Mesodermal cell (in vitro differentiated cells): ENCODE results near the gene DRD4.
"Not testable (repeated sequence)": the region's sequence is repeated elsewhere in the genome, so short reads cannot be mapped to it uniquely, and the experiment has no call there.

Experiments
- H3K27ac ChIP-seq: 2 replicates; pipeline ENCODE4 v1.7.0; 2013; ENCODE audit warnings: mild to moderate bottlenecking, low read depth, low read length, moderate library complexity; ENCODE audit not compliant: severe bottlenecking
- H3K36me3 ChIP-seq: 2 replicates; pipeline ENCODE4 v1.7.1; 2013; ENCODE audit warnings: mild to moderate bottlenecking, low read length, moderate library complexity; ENCODE audit not compliant: control insufficient read depth, insufficient read depth
- H3K4me1 ChIP-seq: one replicate; pipeline ENCODE4 v1.7.1; 2013; ENCODE audit warnings: mild to moderate bottlenecking, low read length; ENCODE audit not compliant: insufficient read depth, control insufficient read depth, poor library complexity, severe bottlenecking
- H3K4me3 ChIP-seq: 2 replicates; pipeline ENCODE4 v1.7.0; 2013; ENCODE audit warnings: low read length, control low read depth, mild to moderate bottlenecking; ENCODE audit not compliant: insufficient read depth, poor library complexity, severe bottlenecking; ENCODE audit errors: extremely low read depth
- H3K9me3 ChIP-seq: 2 replicates; pipeline ENCODE4 v1.7.1; 2013; ENCODE audit warnings: mild to moderate bottlenecking, low read length, moderate library complexity; ENCODE audit not compliant: control insufficient read depth
- WGBS, 2 experiments: methylation state at CpG; one replicate each; pipeline ENCODE4 v1.1.5; 2013; ENCODE audit warnings: missing lambda C conversion rate in 2 of 2; ENCODE audit not compliant: insufficient coverage in 2 of 2; 5-methylcytosine and 5-hydroxymethylcytosine counted together

The DRD4 gene

DNA sequence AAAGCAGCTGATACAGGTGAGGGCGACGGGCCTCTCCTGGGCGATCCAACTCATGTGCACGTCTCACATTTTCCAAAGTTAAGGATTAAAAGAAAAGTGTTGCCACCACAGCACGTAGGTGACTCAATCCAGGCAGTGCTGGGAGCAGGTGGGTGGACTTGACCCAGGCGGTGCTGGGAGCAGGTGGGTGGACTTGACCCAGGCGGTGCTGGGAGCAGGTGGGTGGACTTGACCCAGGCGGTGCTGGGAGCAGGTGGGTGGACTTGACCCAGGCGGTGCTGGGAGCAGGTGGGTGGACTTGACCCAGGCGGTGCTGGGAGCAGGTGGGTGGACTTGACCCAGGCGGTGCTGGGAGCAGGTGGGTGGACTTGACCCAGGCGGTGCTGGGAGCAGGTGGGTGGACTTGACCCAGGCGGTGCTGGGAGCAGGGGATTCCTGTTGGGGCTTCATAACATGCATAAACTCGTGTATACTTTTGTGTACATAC is 10.6 kb downstream of the DRD4 start:
- peaks cover 70% of the 10 kb centered on the region for H3K36me3 ChIP-seq
- not testable (repeated sequence) for H3K4me3 ChIP-seq, H3K9me3 ChIP-seq, H3K27ac ChIP-seq, H3K4me1 ChIP-seq
- 98 to 100% methylated on average over 5 of the region's 14 CpGs for WGBS, 2 experiments

DNA sequence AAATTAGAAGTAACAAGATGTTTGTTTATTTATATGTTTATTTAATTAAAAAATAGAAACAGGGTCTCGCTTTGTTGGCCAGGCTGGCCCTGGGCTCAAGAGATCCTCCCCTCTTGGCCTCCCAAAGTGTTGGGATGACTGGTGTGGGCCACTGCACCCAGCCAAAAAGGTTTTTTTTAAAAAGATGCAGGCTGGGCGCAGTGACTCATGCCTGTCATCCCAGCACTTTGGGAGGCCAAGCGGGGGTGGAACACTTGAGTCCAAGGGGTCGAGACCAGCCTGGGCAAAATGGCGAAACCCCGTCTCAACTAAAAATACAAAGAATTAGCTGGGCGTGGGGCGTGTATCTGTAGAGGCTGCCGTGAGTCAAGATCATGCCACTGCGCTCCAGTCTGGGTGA is 13.4 kb downstream of the DRD4 start:
- Histone ChIP-seq H3K9me3 (no peaks in the 10 kb centered on the region), H3K4me3 (no peak overlapping the region), H3K4me1 (peaks cover 3% of the 10 kb centered on the region), H3K36me3 (peaks cover 76% of the 10 kb centered on the region), H3K27ac (no peak overlapping the region)
- WGBS, 2 experiments: 96% methylated on average over 9 to 10 of the region's 10 CpGs

DNA sequence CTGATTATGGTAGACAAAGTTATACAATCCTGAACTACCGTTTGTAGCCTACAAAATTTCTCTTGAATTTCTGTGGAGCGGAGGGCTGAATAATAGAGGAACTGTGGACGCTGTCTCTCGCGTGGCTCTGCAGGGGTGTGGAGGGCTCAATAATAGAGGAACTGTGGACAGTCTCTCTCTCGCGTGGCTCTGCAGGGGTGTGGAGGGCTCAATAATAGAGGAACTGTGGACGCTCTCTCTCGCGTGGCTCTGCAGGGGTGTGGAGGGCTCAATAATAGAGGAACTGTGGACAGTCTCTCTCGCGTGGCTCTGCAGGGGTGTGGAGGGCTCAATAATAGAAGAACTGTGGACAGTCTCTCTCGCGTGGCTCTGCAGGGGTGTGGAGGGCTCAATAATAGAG is 16.1 kb downstream of the DRD4 start:
- H3K36me3 ChIP-seq: peaks cover 76% of the 10 kb centered on the region
- H3K4me3 ChIP-seq, H3K4me1 ChIP-seq, H3K27ac ChIP-seq, H3K9me3 ChIP-seq: not testable (repeated sequence)
- 98 to 100% methylated on average over 12 to 14 of the region's 14 CpGs for WGBS, 2 experiments

DNA sequence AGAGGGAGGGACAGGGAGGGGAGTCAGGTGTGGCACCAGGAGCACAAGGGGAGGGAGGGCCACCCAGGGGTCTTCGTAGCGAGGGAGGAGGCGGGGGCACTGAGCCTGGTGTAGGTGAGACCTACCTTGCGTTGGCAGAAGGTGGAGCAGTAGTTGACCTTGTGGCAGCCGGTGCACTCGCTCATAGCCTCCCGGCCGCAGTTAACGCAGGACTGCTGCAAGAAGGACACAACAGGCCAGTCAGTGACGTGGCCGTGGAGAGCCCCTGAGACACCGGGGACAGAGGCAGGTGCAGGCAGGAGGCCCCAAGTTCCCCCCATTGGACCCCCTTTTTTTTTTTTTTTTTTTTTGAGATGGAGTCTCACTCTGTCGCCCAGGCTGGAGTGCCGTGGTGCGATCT is 16.8 kb downstream of the DRD4 start:
- Histone ChIP-seq H3K27ac (no peak overlapping the region), H3K36me3 (peaks cover 75% of the 10 kb centered on the region), H3K9me3 (no peaks in the 10 kb centered on the region), H3K4me1 (peaks cover 3% of the 10 kb centered on the region), H3K4me3 (no peak overlapping the region)
- 92 to 100% methylated on average over 9 to 13 of the region's 15 CpGs for WGBS, 2 experiments

DNA sequence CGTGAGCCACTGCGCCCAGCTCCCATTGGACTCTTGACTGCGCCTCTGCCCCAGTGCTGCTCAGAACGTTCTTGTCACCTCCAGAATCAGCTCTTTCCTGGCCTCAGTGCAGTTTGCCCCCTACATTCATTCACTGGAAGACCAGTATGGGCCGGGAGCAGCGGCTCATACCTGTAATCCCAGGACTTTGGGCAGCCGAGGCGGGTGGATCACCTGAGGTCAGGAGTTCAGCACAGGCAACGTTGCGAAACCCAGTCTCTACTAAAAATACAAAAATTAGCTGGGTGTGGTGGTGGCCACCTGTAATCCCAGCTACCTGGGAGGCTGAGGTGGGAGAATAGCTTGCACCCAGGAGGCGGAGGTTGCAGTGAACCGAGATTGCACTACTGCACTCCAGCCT is 17.4 kb downstream of the DRD4 start:
- H3K36me3 ChIP-seq: peaks cover 75% of the 10 kb centered on the region
- H3K27ac ChIP-seq, H3K4me1 ChIP-seq, H3K4me3 ChIP-seq, H3K9me3 ChIP-seq: not testable (repeated sequence)
- 92 to 95% methylated on average over 9 to 12 of the region's 12 CpGs for WGBS, 2 experiments

DNA sequence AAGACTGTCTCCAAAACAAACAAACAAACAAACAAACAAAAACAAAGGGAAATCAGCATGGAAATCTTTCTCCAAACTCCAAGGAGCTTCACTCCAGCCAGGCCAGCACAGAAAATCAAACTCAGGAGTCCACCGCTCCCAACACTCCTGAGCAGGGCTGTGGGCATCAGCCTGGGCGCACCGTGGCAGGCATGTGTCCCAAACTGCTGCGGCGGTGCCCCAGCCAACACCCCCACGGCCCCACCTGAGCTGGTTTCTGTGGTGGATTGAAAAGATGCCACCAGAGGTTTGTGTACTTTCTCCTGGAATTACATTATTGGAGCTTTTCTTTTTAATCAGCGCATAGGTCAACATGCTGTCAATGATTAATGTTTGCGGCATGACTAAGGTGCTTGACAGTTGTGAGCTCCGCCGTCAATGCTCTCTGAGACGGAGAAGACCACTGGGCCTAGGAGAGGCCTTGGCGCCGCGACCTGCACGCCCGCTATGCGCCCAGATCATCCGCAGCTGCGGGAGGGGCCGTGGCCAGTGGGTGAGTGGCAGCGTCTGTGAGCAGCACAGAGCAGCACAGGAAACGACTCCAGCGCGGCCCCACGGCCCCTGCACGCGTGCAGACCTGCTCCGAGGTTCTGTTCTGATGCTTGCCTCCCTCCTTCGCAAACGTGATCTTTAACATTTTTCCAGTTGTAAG is 18.1 kb downstream of the DRD4 start:
- peaks cover 75% of the 10 kb centered on the region for H3K36me3 ChIP-seq
- H3K4me3 ChIP-seq: no peak overlapping the region
- peaks cover 3% of the 10 kb centered on the region for H3K4me1 ChIP-seq
- H3K9me3 ChIP-seq: no peaks in the 10 kb centered on the region
- 95 to 96% methylated on average over 20 to 23 of the region's 30 CpGs for WGBS, 2 experiments
- H3K27ac ChIP-seq: no peak overlapping the region

DNA sequence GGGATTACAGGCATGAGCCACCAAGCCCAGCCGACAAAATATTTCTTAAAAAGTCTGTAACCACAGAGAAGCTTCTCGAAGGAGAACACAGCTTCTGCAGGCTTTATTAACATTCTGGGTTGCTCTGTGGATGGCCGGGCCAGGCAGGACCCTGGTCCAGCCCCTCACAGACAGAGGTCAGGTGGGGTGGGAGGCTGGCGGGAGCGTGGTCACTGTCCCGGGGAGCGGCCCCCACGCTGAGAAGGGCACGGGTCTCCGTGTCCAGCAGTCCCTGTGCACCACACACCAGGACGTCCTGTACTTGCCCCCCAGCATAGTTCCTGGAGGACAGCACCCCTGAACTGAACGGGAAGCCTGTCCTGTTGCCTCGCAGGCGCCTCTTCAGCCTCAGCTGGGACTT is 19.4 kb downstream of the DRD4 start:
- no peak overlapping the region for H3K27ac ChIP-seq
- H3K36me3 ChIP-seq: peaks cover 77% of the 10 kb centered on the region
- 94 to 97% methylated on average over 13 to 14 of the region's 14 CpGs for WGBS, 2 experiments
- no peaks in the 10 kb centered on the region for H3K4me1 ChIP-seq
- H3K4me3 ChIP-seq: no peak overlapping the region
- no peaks in the 10 kb centered on the region for H3K9me3 ChIP-seq

DNA sequence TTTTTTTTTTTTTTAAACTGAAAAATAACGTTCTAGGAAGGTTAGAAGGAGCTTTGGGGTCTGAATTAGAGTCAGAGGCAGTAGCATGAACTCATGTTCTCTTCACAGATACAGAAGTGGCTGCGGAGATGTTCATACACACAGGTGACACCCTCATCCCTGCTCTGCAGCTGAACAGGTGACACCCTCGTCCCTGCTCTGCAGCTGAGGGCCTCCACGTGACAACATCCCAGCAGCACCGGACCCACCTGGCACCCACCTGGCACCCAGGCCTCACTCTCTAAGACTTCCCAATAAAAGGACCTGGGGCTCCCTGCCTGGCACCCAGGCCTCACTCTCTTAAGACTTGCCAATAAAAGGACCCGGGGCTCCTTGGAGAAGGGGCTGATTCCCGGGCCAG is 19.8 kb downstream of the DRD4 start:
- no peaks in the 10 kb centered on the region for H3K9me3 ChIP-seq
- 93 to 96% methylated on average over 7 of the region's 7 CpGs for WGBS, 2 experiments
- no peak overlapping the region for H3K27ac ChIP-seq
- H3K4me3 ChIP-seq: no peak overlapping the region
- no peaks in the 10 kb centered on the region for H3K4me1 ChIP-seq
- H3K36me3 ChIP-seq: peaks cover 77% of the 10 kb centered on the region

DNA sequence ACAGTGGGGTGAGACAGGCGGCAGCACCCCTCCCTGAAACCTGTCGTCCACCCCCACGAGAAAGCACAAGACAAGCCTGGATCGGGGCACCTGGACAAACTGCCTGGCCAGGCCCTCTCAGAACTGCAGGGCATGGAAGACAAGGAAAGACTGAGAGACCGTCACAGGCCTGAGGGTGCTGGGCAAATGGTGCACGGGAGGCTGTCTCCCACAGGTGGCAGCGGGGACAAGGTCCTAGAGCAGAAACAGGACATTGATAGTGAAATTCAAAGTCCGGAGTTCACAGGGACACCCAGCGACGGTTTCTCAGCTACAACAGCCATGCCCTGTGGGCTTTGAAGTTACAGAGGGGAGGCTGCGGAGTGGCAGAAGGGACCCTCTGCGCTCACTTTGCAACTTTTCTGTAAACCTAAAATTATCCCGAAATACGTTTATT is 20.6 kb downstream of the DRD4 start:
- no peaks in the 10 kb centered on the region for H3K9me3 ChIP-seq
- no peak overlapping the region for H3K4me3 ChIP-seq
- WGBS, 2 experiments: 93 to 94% methylated on average over 14 of the region's 14 CpGs
- no peaks in the 10 kb centered on the region for H3K4me1 ChIP-seq
- H3K27ac ChIP-seq: no peak overlapping the region
- H3K36me3 ChIP-seq: peaks cover 79% of the 10 kb centered on the region

DNA sequence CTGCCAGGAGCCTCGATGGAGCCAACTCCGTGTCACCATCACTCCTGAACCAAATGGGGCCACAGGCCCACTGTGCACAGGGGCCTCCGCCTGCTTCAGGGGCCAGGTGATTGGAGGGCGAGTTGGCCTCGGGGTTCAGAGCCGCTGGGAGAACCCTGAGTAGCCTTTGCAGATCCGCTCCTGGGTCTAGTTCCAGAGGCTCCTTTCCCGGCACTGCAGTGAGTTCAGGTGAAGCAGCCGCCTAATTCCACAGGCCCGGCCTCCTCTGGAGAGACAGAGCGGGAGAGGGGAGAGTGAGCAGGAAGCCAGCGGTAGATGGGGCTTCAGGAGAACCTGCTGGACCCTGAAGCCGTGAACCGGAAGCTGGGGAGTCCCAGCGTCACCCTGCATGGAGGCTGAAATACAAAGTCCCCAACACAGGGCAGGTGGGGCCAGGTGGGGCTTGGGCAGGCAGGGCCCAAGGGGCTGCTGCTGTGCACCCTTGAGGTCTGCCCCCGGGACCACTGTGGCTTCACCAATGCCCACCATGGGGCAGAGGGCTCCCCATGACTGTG is 22.5 kb downstream of the DRD4 start:
- 97 to 98% methylated on average over 15 of the region's 16 CpGs for WGBS, 2 experiments
- no peak overlapping the region for H3K4me3 ChIP-seq
- no peaks in the 10 kb centered on the region for H3K4me1 ChIP-seq
- peaks cover 77% of the 10 kb centered on the region for H3K36me3 ChIP-seq
- no peak overlapping the region for H3K27ac ChIP-seq
- no peaks in the 10 kb centered on the region for H3K9me3 ChIP-seq

DNA sequence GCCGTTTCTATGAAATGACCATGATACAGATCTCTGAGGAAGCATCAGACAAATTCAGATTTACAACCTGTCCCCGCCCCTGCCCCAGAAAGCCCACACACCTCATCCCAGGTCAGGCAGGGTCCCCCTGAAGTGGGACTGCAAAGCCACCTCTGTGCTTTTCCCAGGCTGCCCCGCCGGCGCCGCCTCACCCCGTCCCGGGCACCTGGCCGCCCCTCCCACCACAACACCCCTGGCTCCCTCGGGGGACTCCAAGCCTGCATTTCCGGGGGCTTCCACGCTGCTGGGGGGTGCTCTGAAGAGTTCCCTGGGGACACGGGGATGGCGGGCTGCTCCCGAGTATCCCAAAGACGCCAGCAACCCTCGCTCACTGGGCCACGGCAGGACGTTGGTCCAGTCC is 23.2 kb downstream of the DRD4 start:
- no peaks in the 10 kb centered on the region for H3K4me1 ChIP-seq
- peaks cover 77% of the 10 kb centered on the region for H3K36me3 ChIP-seq
- H3K27ac ChIP-seq: no peak overlapping the region
- H3K4me3 ChIP-seq: no peak overlapping the region
- H3K9me3 ChIP-seq: no peaks in the 10 kb centered on the region
- 96 to 99% methylated on average over 10 to 17 of the region's 19 CpGs for WGBS, 2 experiments
